Activated CD4-positive, alpha-beta T cell treated with anti-CD3 and anti-CD28 coated beads, Interleukin-2, Interleukin-6, amounts not matched to agents 100 ng/mL and 50 ng/mL, durations not matched to agents 16 hours and 8 hours (primary cell): ENCODE results near the gene UNC13D.
"Not testable (repeated sequence)": the region's sequence is repeated elsewhere in the genome, so short reads cannot be mapped to it uniquely, and the experiment has no call there.

Experiments
- DNase-seq: peaks from one replicate; pipeline ENCODE4 v3.0.0-alpha.2; 2020

The UNC13D gene

GRCh38 chr17:75819116-75819515 is 25.1 kb downstream of the UNC13D start:
- DNase-seq = no peak

- DNase-seq = no peak
Measured at GRCh38 chr17:75818326-75818885, 25.8 kb downstream of the UNC13D start.

GRCh38 chr17:75817571-75817970 is 26.6 kb downstream of the UNC13D start:
- DNase-seq = no peak

- DNase-seq = no peak
Measured at GRCh38 chr17:75816693-75817092, 27.5 kb downstream of the UNC13D start.

- DNase-seq = no peak
Measured at GRCh38 chr17:75815399-75815798, 28.8 kb downstream of the UNC13D start.

GRCh38 chr17:75814900-75815373 is 29.3 kb downstream of the UNC13D start:
- no peak for DNase-seq

GRCh38 chr17:75814021-75814395 is 30.2 kb downstream of the UNC13D start:
- DNase-seq = no peak

- no peak for DNase-seq
Measured at GRCh38 chr17:75813081-75814020, 30.9 kb downstream of the UNC13D start.

GRCh38 chr17:75812096-75813013 is 31.8 kb downstream of the UNC13D start:
- DNase-seq = no peak

- no peak for DNase-seq
Measured at GRCh38 chr17:75811174-75811573, 33.0 kb downstream of the UNC13D start.

- not testable (repeated sequence) for DNase-seq
Measured at GRCh38 chr17:75810756-75811155, 33.4 kb downstream of the UNC13D start.

GRCh38 chr17:75810216-75810615 is 34.0 kb downstream of the UNC13D start:
- DNase-seq = no peak

GRCh38 chr17:75809631-75810111 is 34.5 kb downstream of the UNC13D start:
- no peak for DNase-seq

- DNase-seq = no peak
Measured at GRCh38 chr17:75808905-75809621, 35.1 kb downstream of the UNC13D start.

- no peak for DNase-seq
Measured at GRCh38 chr17:75808549-75808904, 35.7 kb downstream of the UNC13D start.

- DNase-seq = no peak
Measured at GRCh38 chr17:75807861-75808260, 36.3 kb downstream of the UNC13D start.

GRCh38 chr17:75806822-75807500 is 37.2 kb downstream of the UNC13D start:
- DNase-seq = no peak

- DNase-seq = no peak
Measured at GRCh38 chr17:75803883-75804282, 40.3 kb downstream of the UNC13D start.

- no peak for DNase-seq
Measured at GRCh38 chr17:75799402-75799801, 44.8 kb downstream of the UNC13D start.

GRCh38 chr17:75795820-75796607 is 48.2 kb downstream of the UNC13D start:
- DNase-seq = no peak

- no peak for DNase-seq
Measured at GRCh38 chr17:75793460-75793859, 50.7 kb downstream of the UNC13D start.
